ENCODE results near the gene ZNF462.

ZNF462 gene

DNA sequence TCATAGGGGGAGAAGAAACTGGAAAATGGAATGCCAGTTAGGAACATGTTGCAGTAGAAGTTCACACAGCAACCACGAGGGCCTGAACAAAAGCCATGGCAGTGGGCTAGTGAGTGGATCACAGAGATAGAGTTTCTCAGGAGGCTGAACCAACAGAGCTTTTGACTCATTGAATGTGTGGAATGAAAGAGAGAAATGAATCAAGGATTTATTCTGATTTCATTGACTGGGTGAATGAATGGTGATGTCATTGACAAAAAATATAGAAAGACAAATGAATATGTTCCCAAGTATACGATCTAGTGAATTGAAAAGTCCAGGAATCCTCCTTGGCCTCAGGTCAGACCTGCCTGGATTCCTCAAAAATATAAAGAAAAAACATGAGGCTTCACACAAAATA, 99.2 kb downstream of the ZNF462 start:
- TF ChIP-seq, protein P1, sequence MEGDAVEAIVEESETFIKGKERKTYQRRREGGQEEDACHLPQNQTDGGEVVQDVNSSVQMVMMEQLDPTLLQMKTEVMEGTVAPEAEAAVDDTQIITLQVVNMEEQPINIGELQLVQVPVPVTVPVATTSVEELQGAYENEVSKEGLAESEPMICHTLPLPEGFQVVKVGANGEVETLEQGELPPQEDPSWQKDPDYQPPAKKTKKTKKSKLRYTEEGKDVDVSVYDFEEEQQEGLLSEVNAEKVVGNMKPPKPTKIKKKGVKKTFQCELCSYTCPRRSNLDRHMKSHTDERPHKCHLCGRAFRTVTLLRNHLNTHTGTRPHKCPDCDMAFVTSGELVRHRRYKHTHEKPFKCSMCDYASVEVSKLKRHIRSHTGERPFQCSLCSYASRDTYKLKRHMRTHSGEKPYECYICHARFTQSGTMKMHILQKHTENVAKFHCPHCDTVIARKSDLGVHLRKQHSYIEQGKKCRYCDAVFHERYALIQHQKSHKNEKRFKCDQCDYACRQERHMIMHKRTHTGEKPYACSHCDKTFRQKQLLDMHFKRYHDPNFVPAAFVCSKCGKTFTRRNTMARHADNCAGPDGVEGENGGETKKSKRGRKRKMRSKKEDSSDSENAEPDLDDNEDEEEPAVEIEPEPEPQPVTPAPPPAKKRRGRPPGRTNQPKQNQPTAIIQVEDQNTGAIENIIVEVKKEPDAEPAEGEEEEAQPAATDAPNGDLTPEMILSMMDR (IDR thresholded peaks at IDR 0.05) = no peak

DNA sequence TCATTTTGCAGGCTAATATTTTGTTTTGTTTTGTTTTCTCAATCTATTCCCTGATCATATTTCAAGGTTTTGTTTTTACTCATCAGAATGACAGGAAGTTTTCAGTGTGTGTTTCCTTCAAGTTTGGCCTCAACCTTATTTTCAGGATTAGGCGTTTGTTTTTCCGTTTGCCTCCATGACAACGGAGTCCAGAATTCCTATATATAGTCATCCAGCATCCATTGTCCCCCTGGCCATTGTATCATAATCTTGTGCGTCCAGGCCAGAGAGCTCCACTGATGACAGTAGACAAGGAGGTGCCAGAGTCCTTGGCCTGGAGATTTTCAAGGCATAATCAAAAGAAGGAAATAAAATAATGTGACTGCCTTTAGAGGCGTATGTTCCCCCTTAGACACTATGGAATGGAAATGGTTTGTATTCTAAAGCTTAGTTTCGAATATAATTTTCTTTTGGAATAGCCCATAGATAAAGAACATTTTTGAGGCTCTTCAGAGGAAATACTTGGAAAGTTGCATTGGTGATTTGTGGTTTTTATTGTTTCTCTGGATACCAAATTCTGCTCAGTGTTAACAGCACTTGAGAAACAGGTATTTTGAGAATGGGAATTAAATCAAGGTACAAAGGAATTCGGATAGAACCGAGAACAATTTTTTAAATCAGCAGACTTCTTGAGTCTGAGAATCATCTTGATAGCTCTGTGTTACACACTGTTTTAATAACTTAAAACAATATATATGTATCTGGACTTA, 99.8 kb downstream of the ZNF462 start:
- TF ChIP-seq, protein P1 (IDR thresholded peaks at IDR 0.05) = no peak

DNA sequence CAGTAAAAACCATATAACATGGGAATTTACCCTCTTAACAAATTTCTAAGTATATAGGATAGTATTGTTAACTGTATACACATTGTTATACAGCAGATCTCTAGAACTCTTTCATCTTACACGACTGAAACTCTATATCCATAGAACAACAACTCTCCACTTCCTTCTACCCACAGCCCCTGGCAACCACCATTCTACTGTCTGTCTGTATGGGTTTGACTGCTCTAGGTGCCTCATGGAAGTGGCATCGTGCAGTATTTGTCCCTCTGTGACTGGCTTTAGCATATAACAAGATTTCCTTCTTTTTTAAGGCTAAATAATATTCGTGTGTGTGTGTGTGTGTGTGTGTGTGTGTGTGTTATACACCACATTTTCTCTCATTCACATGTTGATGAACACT, 100.7 kb downstream of the ZNF462 start:
- TF ChIP-seq, protein P1 (IDR thresholded peaks at IDR 0.05) = no peak

DNA sequence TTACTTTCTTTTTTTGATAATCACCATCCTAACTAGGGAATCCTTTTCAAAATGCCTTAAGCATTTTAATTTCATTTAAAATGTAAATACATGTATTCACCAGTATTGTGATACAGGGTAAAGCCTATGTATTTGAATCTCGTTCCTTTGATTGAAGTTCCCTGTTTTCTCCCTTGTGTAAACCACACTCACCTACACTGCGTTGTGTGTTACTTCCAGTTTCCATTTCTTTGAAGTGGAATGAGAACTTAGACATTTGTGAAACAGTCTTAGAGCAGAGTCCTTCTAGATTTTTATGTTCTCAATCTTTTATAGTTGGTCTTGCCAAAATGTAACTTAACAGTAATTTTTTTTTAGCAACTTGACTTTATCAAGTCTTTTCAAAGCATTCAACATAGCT, 101.4 kb downstream of the ZNF462 start:
- TF ChIP-seq, protein P1 (IDR thresholded peaks at IDR 0.05) = no peak

DNA sequence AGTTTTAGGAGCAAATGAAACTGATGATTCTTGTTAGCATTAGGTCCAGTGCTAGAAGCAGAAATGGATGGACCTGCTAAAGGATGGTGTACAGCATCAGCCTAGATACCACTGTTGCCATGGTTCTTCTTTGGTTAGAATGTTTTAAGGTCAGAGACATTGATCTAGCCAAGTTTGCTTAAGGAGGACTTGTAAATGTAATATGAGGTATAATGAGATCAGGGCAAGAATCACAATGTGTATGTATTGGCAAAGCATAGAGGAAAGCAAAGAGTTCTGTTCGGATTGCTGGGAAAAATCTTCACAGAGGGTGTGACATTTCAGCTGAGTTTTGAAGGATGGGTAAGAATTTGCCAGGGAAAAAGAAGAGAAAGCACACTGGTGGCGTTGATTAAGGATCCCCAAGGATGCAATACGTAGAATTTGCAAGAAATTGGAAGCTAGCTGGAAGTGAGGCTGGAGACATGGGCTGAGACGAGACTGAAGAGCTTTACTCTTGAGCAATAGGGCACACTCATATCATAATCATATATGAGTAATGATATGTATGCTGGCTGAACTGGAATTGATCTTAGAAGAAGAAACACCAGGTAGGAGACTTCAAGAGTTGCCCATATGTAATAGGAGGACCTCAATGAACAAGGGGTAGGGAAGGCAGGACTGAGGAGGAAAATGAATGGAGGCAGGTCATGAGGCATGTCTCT, 102.0 kb downstream of the ZNF462 start:
- TF ChIP-seq, protein P1 (IDR thresholded peaks at IDR 0.05) = no peak

DNA sequence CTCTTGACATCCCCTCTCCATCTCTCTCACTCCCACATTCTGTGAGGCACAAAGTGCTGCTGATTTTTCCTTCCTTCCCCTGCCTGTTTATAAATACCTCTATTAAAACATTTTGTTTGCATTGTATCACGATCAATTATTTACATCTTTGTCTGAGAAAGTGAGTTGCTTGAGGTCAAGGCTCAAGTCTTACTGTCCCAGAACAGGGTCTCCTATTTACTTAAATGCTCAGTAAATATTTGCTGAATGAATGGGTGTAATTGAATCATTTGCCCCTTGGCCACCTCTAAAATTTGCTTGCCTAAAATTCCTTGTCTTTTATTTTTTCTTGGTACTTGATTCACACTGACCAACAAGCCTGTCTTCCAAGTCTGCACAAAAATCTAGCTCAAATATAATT, 103.5 kb downstream of the ZNF462 start:
- TF ChIP-seq, protein P1 (IDR thresholded peaks at IDR 0.05) = no peak

DNA sequence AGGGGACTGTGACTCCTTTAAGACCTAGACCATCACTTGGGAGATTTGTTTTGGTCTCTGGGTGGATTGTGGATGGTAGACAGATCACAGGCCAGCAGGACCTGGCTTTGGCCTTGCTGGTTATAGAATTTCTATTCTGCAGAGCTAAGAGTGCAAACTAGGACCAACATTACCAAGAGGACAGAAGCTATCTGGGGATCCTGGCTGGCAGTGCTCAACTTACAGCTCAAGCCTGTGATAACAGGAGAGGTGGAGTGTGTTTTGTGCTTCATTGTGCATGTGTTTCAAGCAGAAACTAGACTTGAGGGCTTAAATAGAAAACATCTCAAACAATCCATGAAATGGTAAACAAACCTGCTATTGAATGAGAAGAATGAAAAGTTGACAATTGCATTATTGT, 106.7 kb downstream of the ZNF462 start:
- TF ChIP-seq, protein P1 (IDR thresholded peaks at IDR 0.05) = no peak
